GM11168 (cell line): ENCODE data around the gene RASGEF1C.

ENCODE experiments used
- in situ Hi-C: fragments of 300-500 bp; cut with MboI; formaldehyde crosslinking; loops from one replicate; pipeline ENCODE4 v1.12.0; 2022; ENCODE audit warnings: low sequenced_read_pairs; ENCODE audit not compliant: unreplicated experiment

Gene RASGEF1C

GRCh38 chr5:180071531-180072255 is 137.3 kb downstream of the RASGEF1C start, which contains the start of gene RNF130:
Gene RNF130, minus strand, starts transcription at chr5:180071759. Its CDS starts 57 bp downstream, at chr5:180071702.
- in situ Hi-C loops: no loop called here

- in situ Hi-C loops: no loop called here
Observed at GRCh38 chr5:180070756-180071530, 138.1 kb downstream of the RASGEF1C start.

GRCh38 chr5:180069589-180070247 is 139.3 kb downstream of the RASGEF1C start:
- in situ Hi-C loops: no loop called here

- in situ Hi-C loops: no loop called here
Observed at GRCh38 chr5:180068519-180069090, 140.4 kb downstream of the RASGEF1C start.

- in situ Hi-C loops: no loop called here
Observed at GRCh38 chr5:180067986-180068385, 141.0 kb downstream of the RASGEF1C start.

- in situ Hi-C loops: no loop called here
Observed at GRCh38 chr5:180060192-180060591, 148.8 kb downstream of the RASGEF1C start.

GRCh38 chr5:180059326-180059725 is 149.7 kb downstream of the RASGEF1C start:
- in situ Hi-C loops: no loop called here

GRCh38 chr5:180056153-180056552 is 152.9 kb downstream of the RASGEF1C start:
- in situ Hi-C loops: no loop called here

- in situ Hi-C loops: no loop called here
Observed at GRCh38 chr5:180054226-180054625, 154.8 kb downstream of the RASGEF1C start.

GRCh38 chr5:180053061-180053602 is 155.9 kb downstream of the RASGEF1C start:
- in situ Hi-C loops: no loop called here

- in situ Hi-C loops: no loop called here
Observed at GRCh38 chr5:180052211-180052818, 156.7 kb downstream of the RASGEF1C start.
